Liver (tissue), 9 donors: ENCODE results near the gene UBE2F. TPM values are rescaled to one million over a fixed set of nuclear protein-coding genes. Genes with fewer than 3 reads are reported as not detected.

Experiments
- DNase-seq: peaks from one replicate; pipeline ENCODE4 v3.0.0-alpha.2; 2017; ENCODE audit warnings: low spot score
- H3K27ac ChIP-seq, 2 donors: one replicate each; pipeline ENCODE4 v1.7.0; 2013; ENCODE audit warnings: inconsistent platforms in 2 of 2, low read length in 2 of 2, control low read depth in 1 of 2, low read depth in 1 of 2, mild to moderate bottlenecking in 1 of 2
- H3K27me3 ChIP-seq, 4 donors: one replicate each; pipeline versions ENCODE4 v1.6.1 to v1.7.0; 2013; ENCODE audit warnings: low read length in 3 of 4, inconsistent platforms in 1 of 4, mild to moderate bottlenecking in 1 of 4, moderate library complexity in 1 of 4; ENCODE audit not compliant: control insufficient read depth in 4 of 4, insufficient read depth in 4 of 4
- H3K36me3 ChIP-seq, 4 donors: one replicate each; pipeline versions ENCODE4 v1.6.1 to v1.7.0; 2013; ENCODE audit warnings: low read length in 3 of 4, mild to moderate bottlenecking in 3 of 4, low read depth in 1 of 4, moderate library complexity in 1 of 4; ENCODE audit not compliant: control insufficient read depth in 4 of 4, insufficient read depth in 3 of 4
- H3K4me1 ChIP-seq, 4 donors: one replicate each; pipeline versions ENCODE4 v1.6.1 to v1.7.0; 2013; ENCODE audit warnings: low read length in 3 of 4, mild to moderate bottlenecking in 3 of 4, moderate library complexity in 1 of 4; ENCODE audit not compliant: control insufficient read depth in 4 of 4, insufficient read depth in 4 of 4
- H3K4me3 ChIP-seq, 3 donors: one replicate each; pipeline versions ENCODE4 v1.6.1 to v1.7.0; 2013; ENCODE audit warnings: low read length in 3 of 3, control low read depth in 1 of 3, low read depth in 1 of 3, mild to moderate bottlenecking in 1 of 3
- H3K9ac ChIP-seq, 2 donors: one replicate each; pipeline ENCODE4 v1.7.0; 2013; ENCODE audit warnings: low read length in 2 of 2, mild to moderate bottlenecking in 2 of 2, moderate library complexity in 2 of 2, control low read depth in 1 of 2, low read depth in 1 of 2
- H3K9me3 ChIP-seq, 4 donors: one replicate each; pipeline versions ENCODE4 v1.6.1 to v1.7.0; 2013; ENCODE audit warnings: low read length in 3 of 4; ENCODE audit not compliant: control insufficient read depth in 4 of 4
- ATF3 ChIP-seq: IDR thresholded peaks from 2 replicates; pipeline ENCODE4 v1.6.1; 2016; ENCODE audit warnings: antibody characterized with exemption
- CTCF ChIP-seq: fragments of 150-350 bp; IDR thresholded peaks from 2 replicates; pipeline ENCODE4 v1.5.1; 2017; ENCODE audit warnings: improper control_type of control experiment, low read depth, low read length; ENCODE audit not compliant: missing input control
- EGR1 ChIP-seq, 2 donors: IDR thresholded peaks; 2 replicates each; pipeline ENCODE4 v1.6.1; 2016 to 2018; ENCODE audit warnings: antibody characterized with exemption in 2 of 2, low read depth in 2 of 2
- FOXA1 ChIP-seq: IDR thresholded peaks from 2 replicates; pipeline ENCODE4 v1.6.1; 2016; ENCODE audit warnings: antibody characterized with exemption
- FOXA2 ChIP-seq: IDR thresholded peaks from 2 replicates; pipeline ENCODE4 v1.6.1; 2016; ENCODE audit warnings: antibody characterized with exemption
- GABPA ChIP-seq, 2 donors: IDR thresholded peaks in 1 of 2; conservative IDR thresholded peaks in 1 of 2; 2 replicates each; pipeline ENCODE4 v1.6.1; 2016; ENCODE audit warnings: antibody characterized with exemption in 2 of 2, mild to moderate bottlenecking in 1 of 2, moderate library complexity in 1 of 2
- HNF4A ChIP-seq, 2 donors: conservative IDR thresholded peaks; 2 replicates each; pipeline ENCODE4 v1.6.1; 2016; ENCODE audit warnings: antibody characterized with exemption in 2 of 2, mild to moderate bottlenecking in 2 of 2
- HNF4G ChIP-seq: IDR thresholded peaks from 2 replicates; pipeline ENCODE4 v1.6.1; 2016; ENCODE audit warnings: antibody characterized with exemption
- JUND ChIP-seq, 2 donors: IDR thresholded peaks; 2 replicates each; pipeline ENCODE4 v1.6.1; 2016; ENCODE audit warnings: antibody characterized with exemption in 2 of 2
- NR2F2 ChIP-seq: IDR thresholded peaks from 2 replicates; pipeline ENCODE4 v1.6.1; 2016; ENCODE audit warnings: antibody characterized with exemption
- REST ChIP-seq: IDR thresholded peaks from 2 replicates; pipeline ENCODE4 v1.6.1; 2016; ENCODE audit warnings: antibody characterized with exemption, mild to moderate bottlenecking
- RXRA ChIP-seq, 2 donors: IDR thresholded peaks; 2 replicates each; pipeline ENCODE4 v1.6.1; 2017 to 2018; ENCODE audit warnings: antibody characterized with exemption in 2 of 2, mild to moderate bottlenecking in 1 of 2
- TAF1 ChIP-seq: conservative IDR thresholded peaks from 2 replicates; pipeline ENCODE4 v1.6.1; 2016; ENCODE audit warnings: antibody characterized with exemption, mild to moderate bottlenecking
- YY1 ChIP-seq: IDR thresholded peaks from 2 replicates; pipeline ENCODE4 v1.6.1; 2016; ENCODE audit warnings: antibody characterized with exemption, mild to moderate bottlenecking
- ZBTB33 ChIP-seq: IDR thresholded peaks from 2 replicates; pipeline ENCODE4 v1.6.1; 2016; ENCODE audit warnings: antibody characterized with exemption
- WGBS: extraction: QIAGEN DNeasy Blood & Tissue Kit; methylation state at CpG from one replicate; pipeline ENCODE4 v1.1.7; 2013; 5-methylcytosine and 5-hydroxymethylcytosine counted together
- polyA plus RNA-seq, 2 donors: library from polyadenylated mRNA; stranded (reverse) in 1 of 2; unstranded in 1 of 2; fragments of 200-250 nt in 1 of 2; fragments of >200 nt in 1 of 2; fragmentation: Nextera tagmentation in 1 of 2; extraction: Ambion mirVana in 1 of 2; gene quantifications; one replicate each; pipeline versions ENCODE4 v1.2.1 to v1.2.3, GENCODE V29; 2013 to 2015
- total RNA-seq, 2 donors: library from RNA; depleted of rRNA; stranded (reverse); fragments of >200 nt; gene quantifications; one replicate each; pipeline ENCODE4 v1.2.3, GENCODE V29; 2014
- donor health status: healthy.
- donor health status: healthy.
- donor health status: healthy.
- donor health status: healthy.
- donor health status: healthy.

Gene UBE2F
- total and polyA plus RNA-seq, 4 donors, result 30.5 to 55.3 (median 32.1) TPM

GRCh38 chr2:238020816-238021215 is 54.0 kb downstream of the UBE2F start:
- H3K4me1 ChIP-seq, result no peaks in the 10 kb centered on the region
- no peak for DNase-seq
- H3K27me3 ChIP-seq, result no peaks in the 10 kb centered on the region
- no peaks in the 10 kb centered on the region for H3K9me3 ChIP-seq
- no peak overlapping the region for H3K9ac ChIP-seq
- H3K27ac ChIP-seq, result no peak overlapping the region
- H3K36me3 ChIP-seq, result peaks cover 2 to 19% (median 6%) of the 10 kb centered on the region in 4 donors
- TF ChIP-seq CTCF, result no peak
- TF ChIP-seq ATF3, result no peak
- TF ChIP-seq ZBTB33, result no peak
- TF ChIP-seq GABPA (IDR thresholded peaks at IDR 0.05 in 1 of 2, conservative IDR thresholded peaks at IDR 0.05 in 1 of 2), result no peak
- TF ChIP-seq NR2F2, result no peak
- TF ChIP-seq RXRA (IDR thresholded peaks at IDR 0.05), result no peak
- TF ChIP-seq REST, result no peak
- no peak for TF ChIP-seq FOXA2
- no peak for TF ChIP-seq HNF4A (conservative IDR thresholded peaks at IDR 0.05)
- TF ChIP-seq HNF4G, result no peak
- TF ChIP-seq FOXA1, result no peak
- TF ChIP-seq YY1, result no peak
- no peak for TF ChIP-seq EGR1 (IDR thresholded peaks at IDR 0.05; ENCODE audit: low read depth in 2 of 2)
- TF ChIP-seq TAF1, result no peak
- no peak for TF ChIP-seq JUND (IDR thresholded peaks at IDR 0.05)
- WGBS, result 91% methylated on average over 9 of the region's 9 CpGs
- no peak overlapping the region for H3K4me3 ChIP-seq

- DNase-seq, result no peak
- peaks cover 3 to 20% (median 6%) of the 10 kb centered on the region in 4 donors for H3K36me3 ChIP-seq
- 96% methylated on average over 4 of the region's 4 CpGs for WGBS
- H3K27ac ChIP-seq, result no peak overlapping the region
- no peaks in the 10 kb centered on the region for H3K4me1 ChIP-seq
- H3K9ac ChIP-seq, result no peak overlapping the region
- H3K27me3 ChIP-seq, result no peaks in the 10 kb centered on the region
- no peak overlapping the region for H3K4me3 ChIP-seq
- no peaks in the 10 kb centered on the region for H3K9me3 ChIP-seq
- TF ChIP-seq REST, result no peak
- TF ChIP-seq HNF4G, result no peak
- TF ChIP-seq CTCF, result no peak
- no peak for TF ChIP-seq ZBTB33
- TF ChIP-seq YY1, result no peak
- no peak for TF ChIP-seq EGR1 (IDR thresholded peaks at IDR 0.05; ENCODE audit: low read depth in 2 of 2)
- no peak for TF ChIP-seq ATF3
These were observed 54.5 kb downstream of the UBE2F start for GRCh38 chr2:238021327-238021726.
